Urinary bladder (tissue), 4 donors: Measurements from ENCODE around the gene TVP23A. TPM values are rescaled to one million over a fixed set of nuclear protein-coding genes. Genes with fewer than 3 reads are reported as not detected.
"Not testable (repeated sequence)": the region's sequence is repeated elsewhere in the genome, so short reads cannot be mapped to it uniquely, and the experiment has no call there.

Experiments used
- DNase-seq: peaks from one replicate; pipeline ENCODE4 v3.0.0-alpha.2; 2015; ENCODE audit errors: extremely low spot score
- H3K27ac ChIP-seq: one replicate; pipeline ENCODE4 v1.5.1; 2013; ENCODE audit warnings: low read depth, mild to moderate bottlenecking, moderate library complexity
- H3K36me3 ChIP-seq: one replicate; pipeline ENCODE4 v1.6.1; 2013; ENCODE audit warnings: mild to moderate bottlenecking, moderate library complexity; ENCODE audit not compliant: insufficient read depth
- H3K4me1 ChIP-seq: one replicate; pipeline ENCODE4 v1.6.1; 2013; ENCODE audit warnings: mild to moderate bottlenecking, moderate library complexity; ENCODE audit not compliant: insufficient read depth
- H3K4me3 ChIP-seq: one replicate; pipeline ENCODE4 v1.5.1; 2013; ENCODE audit warnings: low read depth, low read length
- WGBS: extraction: QIAGEN DNeasy Blood & Tissue Kit; methylation state at CpG from one replicate; pipeline ENCODE4 v1.1.7; 2013; 5-methylcytosine and 5-hydroxymethylcytosine counted together
- polyA plus RNA-seq: library from polyadenylated mRNA; stranded (reverse); fragments of 200-250 nt; gene quantifications from one replicate; pipeline ENCODE4 v1.2.3, GENCODE V29; 2013
- total RNA-seq: library from RNA; depleted of rRNA; stranded (reverse); fragments of >200 nt; gene quantifications from one replicate; pipeline ENCODE4 v1.2.3, GENCODE V29; 2014
- donor health status: healthy with polysubstance abuse.
- donor health status: healthy.

Gene TVP23A
- total and polyA plus RNA-seq, 2 donors, result 0.53 to 3.7 TPM

- H3K4me1 ChIP-seq, H3K36me3 ChIP-seq, H3K27ac ChIP-seq, DNase-seq, H3K4me3 ChIP-seq: not testable (repeated sequence)
These were observed 11.6 kb upstream of the TVP23A start for GRCh38 chr16:10830240-10830639.

DNA sequence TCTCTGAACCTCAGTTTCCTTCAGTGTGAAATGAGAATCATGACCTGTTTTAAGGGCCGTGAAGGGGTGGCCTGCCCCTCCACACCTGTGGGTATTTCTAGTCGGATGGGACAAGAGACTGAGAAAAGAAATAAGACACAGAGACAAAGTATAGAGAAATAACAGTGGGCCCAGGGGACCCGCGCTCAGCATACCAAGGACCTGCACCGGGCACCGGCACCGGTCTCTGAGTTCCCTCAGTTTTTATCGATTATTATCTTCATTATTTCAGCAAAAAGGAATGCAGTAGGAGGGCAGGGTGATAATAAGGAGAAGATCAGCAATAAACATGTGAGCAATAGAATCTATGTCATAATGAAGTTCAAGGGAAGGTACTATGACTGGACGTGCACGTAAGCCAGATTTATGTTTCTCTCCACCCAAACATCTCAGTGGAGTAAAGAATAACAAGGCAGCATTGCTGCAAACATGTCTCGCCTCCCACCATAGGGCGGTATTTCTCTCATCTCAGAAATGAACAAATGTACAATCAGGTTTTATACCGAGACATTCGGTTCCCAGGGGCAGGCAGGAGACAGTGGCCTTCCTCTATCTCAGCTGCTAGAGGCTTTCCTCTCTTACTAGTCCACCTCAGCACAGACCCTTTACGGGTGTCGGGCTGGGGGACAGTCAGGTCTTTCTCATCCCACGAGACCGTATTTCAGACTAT is 10.9 kb upstream of the TVP23A start:
- not testable (repeated sequence) for H3K4me1 ChIP-seq, H3K4me3 ChIP-seq, H3K27ac ChIP-seq, H3K36me3 ChIP-seq, DNase-seq
- WGBS, result 37% methylated on average over 18 of the region's 18 CpGs

DNA sequence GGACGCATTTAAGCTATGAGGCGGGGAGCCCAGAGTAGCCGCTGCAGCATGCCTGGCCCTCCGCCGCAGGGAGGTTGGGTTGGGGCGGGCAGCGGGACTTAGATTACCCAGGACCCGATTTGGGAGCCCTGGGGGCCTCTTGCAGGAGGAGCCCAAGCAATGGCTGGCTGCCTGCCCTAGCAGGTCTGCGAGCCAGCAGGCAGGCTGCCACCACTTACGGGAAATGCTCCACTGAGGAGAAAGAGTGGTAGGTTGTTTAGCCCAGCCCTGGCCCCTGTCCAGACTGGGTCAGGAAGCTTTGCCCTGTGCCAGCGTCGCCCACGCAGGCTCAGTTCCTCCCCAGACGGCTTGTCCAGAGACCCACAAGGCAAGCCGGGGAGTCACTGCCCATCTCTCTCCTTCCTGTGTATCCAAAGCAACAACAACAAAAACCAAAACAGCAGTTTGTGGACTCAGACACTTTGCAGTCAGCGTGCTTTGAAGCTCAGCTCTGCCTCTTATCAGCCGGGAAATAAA is 10.3 kb upstream of the TVP23A start:
- peak; percentile 57 for DNase-seq
- WGBS, result 10% methylated on average over 17 of the region's 17 CpGs
- H3K27ac ChIP-seq, result peak overlapping the region; percentile 49
- no peak overlapping the region for H3K4me3 ChIP-seq
- H3K4me1 ChIP-seq, result peaks cover 2% of the 10 kb centered on the region
- no peaks in the 10 kb centered on the region for H3K36me3 ChIP-seq

DNA sequence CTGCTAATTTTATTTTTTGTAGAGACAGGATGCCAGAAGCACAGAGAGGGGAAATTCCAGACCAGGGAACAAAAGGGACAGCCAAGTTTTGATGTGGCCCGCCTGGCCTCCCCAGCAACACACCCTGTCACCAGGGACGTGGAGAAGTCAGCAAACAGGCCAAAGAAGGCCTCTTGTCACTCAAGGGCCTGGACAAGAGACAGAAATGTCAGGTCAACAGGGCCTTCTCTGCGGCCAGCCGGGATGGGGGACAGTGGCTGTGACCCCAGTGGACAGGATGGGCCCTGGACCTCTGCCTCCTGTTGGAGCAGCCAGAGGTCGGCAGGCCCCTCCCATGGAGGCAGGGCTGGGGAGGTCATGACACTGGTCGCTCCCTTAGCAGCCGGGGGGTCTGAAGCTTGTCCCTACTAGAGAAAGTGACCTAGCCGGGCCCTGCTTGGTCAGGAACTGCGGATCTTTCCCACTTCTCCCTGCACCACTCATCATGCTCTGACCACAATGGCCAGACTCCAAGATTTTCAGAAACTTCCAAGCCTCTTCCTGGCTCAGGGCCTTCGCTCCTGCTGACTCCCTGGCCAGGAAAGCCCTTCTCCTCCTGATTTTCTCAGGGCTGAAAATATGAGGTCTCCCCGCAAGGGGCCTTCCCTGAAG is 9.2 kb upstream of the TVP23A start:
- Histone ChIP-seq H3K4me3 (no peak overlapping the region), H3K36me3 (no peaks in the 10 kb centered on the region)
- 18% methylated on average over 11 of the region's 11 CpGs for WGBS

GRCh38 chr16:10824111-10824893 is 5.7 kb upstream of the TVP23A start:
- Histone ChIP-seq H3K4me1 (peaks cover 2% of the 10 kb centered on the region), H3K27ac (no peak overlapping the region), H3K4me3 (no peak overlapping the region), H3K36me3 (no peaks in the 10 kb centered on the region)
- 83% methylated on average over 13 of the region's 13 CpGs for WGBS
- no peak for DNase-seq

More for the DNA sequence above, 9.2 kb upstream of the TVP23A start:
- H3K27ac ChIP-seq, result peak overlapping the region; percentile 87
- peaks cover 2% of the 10 kb centered on the region for H3K4me1 ChIP-seq
- DNase-seq, result peak; percentile 66

DNA sequence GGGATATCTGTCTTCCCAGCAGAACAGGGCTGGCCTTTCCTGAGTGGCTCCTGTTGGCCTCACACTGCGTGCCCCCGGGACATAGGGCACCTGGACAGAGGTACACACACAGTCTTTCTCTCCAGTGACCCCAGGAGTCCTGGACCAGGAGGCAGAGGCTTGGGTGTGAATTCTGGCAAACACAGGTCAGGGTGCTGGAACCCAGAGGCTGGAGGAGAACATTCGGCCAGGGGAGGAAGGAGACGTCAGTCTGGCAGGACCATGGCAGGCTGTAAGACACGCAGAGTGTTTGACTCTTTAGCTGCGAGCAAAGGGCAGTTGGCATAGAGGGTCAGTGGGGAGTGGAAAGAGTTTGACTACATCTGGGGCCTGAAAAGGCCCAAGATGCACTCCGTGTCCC is 4.1 kb upstream of the TVP23A start:
- no peak overlapping the region for H3K27ac ChIP-seq
- DNase-seq, result no peak
- WGBS, result 95% methylated on average over 7 of the region's 7 CpGs
- H3K4me1 ChIP-seq, result no peaks in the 10 kb centered on the region
- no peaks in the 10 kb centered on the region for H3K36me3 ChIP-seq
- H3K4me3 ChIP-seq, result no peak overlapping the region

GRCh38 chr16:10820546-10820945 is 2.0 kb upstream of the TVP23A start:
- Histone ChIP-seq H3K27ac (no peak overlapping the region), H3K4me3 (no peak overlapping the region), H3K4me1 (no peaks in the 10 kb centered on the region), H3K36me3 (no peaks in the 10 kb centered on the region)
- DNase-seq, result no peak
- 64% methylated on average over 1 of the region's 1 CpG for WGBS

GRCh38 chr16:10817514-10817913 is 1.1 kb downstream of the TVP23A start:
- H3K27ac ChIP-seq, result no peak overlapping the region
- no peak overlapping the region for H3K4me3 ChIP-seq
- H3K4me1 ChIP-seq, result no peaks in the 10 kb centered on the region
- 100% methylated on average over 1 of the region's 1 CpG for WGBS
- no peaks in the 10 kb centered on the region for H3K36me3 ChIP-seq
- DNase-seq, result no peak

DNA sequence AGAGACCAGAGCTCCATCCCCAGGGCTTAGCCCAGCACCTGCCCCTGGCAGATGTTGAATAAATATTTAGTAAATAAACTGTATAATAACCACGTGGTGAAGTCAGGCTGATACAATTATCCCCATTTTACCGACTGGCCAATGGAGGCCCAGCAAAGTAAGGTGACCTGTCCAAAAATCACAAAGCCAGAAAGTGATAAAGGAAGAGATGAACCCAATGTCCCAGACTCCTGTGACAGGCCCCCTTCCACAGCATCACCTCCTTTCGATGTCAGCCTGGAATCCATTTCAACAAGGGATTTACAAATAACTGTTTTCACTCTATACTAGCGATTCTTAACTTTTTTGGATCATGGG is 5.5 kb downstream of the TVP23A start:
- no peaks in the 10 kb centered on the region for H3K4me1 ChIP-seq
- no peak overlapping the region for H3K4me3 ChIP-seq
- H3K36me3 ChIP-seq, result no peaks in the 10 kb centered on the region
- no peak for DNase-seq
- no peak overlapping the region for H3K27ac ChIP-seq
- WGBS, result 77% methylated on average over 4 of the region's 4 CpGs

GRCh38 chr16:10812312-10813098 is 6.1 kb downstream of the TVP23A start:
- 59% methylated on average over 6 of the region's 6 CpGs for WGBS
- no peaks in the 10 kb centered on the region for H3K36me3 ChIP-seq
- no peak for DNase-seq

GRCh38 chr16:10809706-10810105 is 8.9 kb downstream of the TVP23A start:
- H3K36me3 ChIP-seq, result no peaks in the 10 kb centered on the region
- DNase-seq, result no peak
- whole genome bisulfite sequencing, result 93% methylated on average over 3 of the region's 3 CpGs

More at GRCh38 chr16:10812312-10813098, 6.1 kb downstream of the TVP23A start:
- Histone ChIP-seq H3K4me1 (no peaks in the 10 kb centered on the region), H3K27ac (no peak overlapping the region), H3K4me3 (no peak overlapping the region)

DNA sequence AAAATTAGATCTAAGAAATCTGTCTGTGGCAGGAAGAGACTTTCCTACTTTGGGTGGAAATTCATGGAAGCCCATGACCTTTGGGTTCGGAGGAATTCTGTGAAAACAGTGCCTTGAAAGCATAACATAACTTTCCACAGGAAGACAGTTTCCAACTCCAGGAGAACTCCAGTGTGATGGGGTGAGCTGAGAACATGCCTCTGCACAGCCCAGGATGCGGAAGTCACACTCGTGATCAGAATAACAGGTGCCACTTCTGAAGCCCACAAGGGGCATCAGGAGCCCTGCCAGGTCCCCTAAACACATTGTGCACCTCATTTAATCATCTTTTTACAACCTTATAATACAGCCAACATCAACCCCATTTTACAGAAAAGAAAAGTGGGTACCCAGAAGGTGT is 9.7 kb downstream of the TVP23A start:
- DNase-seq, result no peak
- Histone ChIP-seq H3K27ac (no peak overlapping the region), H3K4me3 (no peak overlapping the region), H3K36me3 (no peaks in the 10 kb centered on the region), H3K4me1 (no peaks in the 10 kb centered on the region)
- WGBS, result 84% methylated on average over 3 of the region's 3 CpGs

More at GRCh38 chr16:10809706-10810105, 8.9 kb downstream of the TVP23A start:
- no peak overlapping the region for H3K4me3 ChIP-seq
- no peaks in the 10 kb centered on the region for H3K4me1 ChIP-seq
- H3K27ac ChIP-seq, result no peak overlapping the region

- H3K27ac ChIP-seq, result no peak overlapping the region
- H3K36me3 ChIP-seq, result no peaks in the 10 kb centered on the region
- 87% methylated on average over 3 of the region's 3 CpGs for WGBS
- H3K4me1 ChIP-seq, result no peaks in the 10 kb centered on the region
- H3K4me3 ChIP-seq, result no peak overlapping the region
- DNase-seq, result no peak
These were observed 10.4 kb downstream of the TVP23A start for GRCh38 chr16:10808218-10808617.
